A673 (cell line): Measurements from ENCODE around the gene RAPGEF4. TPM values are rescaled to one million over a fixed set of nuclear protein-coding genes. Genes with fewer than 3 reads are reported as not detected.

Experiments
- BruUV-seq: library from RNA; stranded (reverse); fragments of 400-500 nt; replicated peaks from 2 replicates; lab custom pipeline; 2021; lab: Mats Ljungman, UMichigan
- CTCF ChIA-PET: fragments of 300-600 bp; sonication (Branson Sonifier 250); formaldehyde crosslinking; loops from one replicate; lab custom pipeline; 2022; ENCODE audit warnings: antibody characterized with exemption; lab: Charles Lee
- POLR2A ChIA-PET: fragments of 300-600 bp; sonication (Branson Sonifier 250); formaldehyde crosslinking; loops from one replicate; lab custom pipeline; 2022; ENCODE audit warnings: antibody characterized with exemption; ENCODE audit not compliant: low non-redundant PET; lab: Charles Lee
- DNase-seq: peaks from one replicate; pipeline ENCODE4 v3.0.0-alpha.2; 2015; ENCODE audit warnings: low spot score
- H3K27ac ChIP-seq: fragments of 200-600 bp; sonication (generic); 2 replicates; pipeline ENCODE4 v1.5.1; 2016; ENCODE audit warnings: mixed run types, low read depth, mild to moderate bottlenecking, mixed read lengths, antibody characterized with exemption, low read length; ENCODE audit not compliant: poor library complexity, severe bottlenecking
- H3K27me3 ChIP-seq: fragments of 200-600 bp; sonication (generic); replicated peaks from 2 replicates; pipeline ENCODE4 v1.6.1; 2017; ENCODE audit warnings: mixed run types, low read depth, mild to moderate bottlenecking, mixed read lengths, antibody characterized with exemption, low read length; ENCODE audit not compliant: insufficient read depth, poor library complexity
- H3K36me3 ChIP-seq: fragments of 200-600 bp; sonication (generic); 2 replicates; pipeline ENCODE4 v1.6.1; 2016; ENCODE audit warnings: mixed run types, mild to moderate bottlenecking, mixed read lengths, antibody characterized with exemption, low read length; ENCODE audit not compliant: insufficient read depth, poor library complexity, severe bottlenecking
- H3K4me1 ChIP-seq: fragments of 200-600 bp; sonication (generic); 2 replicates; pipeline ENCODE4 v1.6.1; 2017; ENCODE audit warnings: mixed run types, mild to moderate bottlenecking, mixed read lengths, antibody characterized with exemption, low read length; ENCODE audit not compliant: insufficient read depth, poor library complexity, severe bottlenecking
- H3K4me3 ChIP-seq: fragments of 200-600 bp; sonication (generic); 2 replicates; pipeline ENCODE4 v1.5.1; 2016; ENCODE audit warnings: low read depth, mixed run types, mild to moderate bottlenecking, mixed read lengths, low read length; ENCODE audit not compliant: poor library complexity, severe bottlenecking
- H3K9me3 ChIP-seq: fragments of 200-600 bp; sonication (generic); 2 replicates; pipeline ENCODE4 v1.6.1; 2016; ENCODE audit warnings: mixed run types, low read depth, mild to moderate bottlenecking, mixed read lengths, antibody characterized with exemption, low read length; ENCODE audit not compliant: poor library complexity, severe bottlenecking
- EZH2 ChIP-seq: fragments of 200-600 bp; sonication (generic); IDR thresholded peaks from 2 replicates; pipeline ENCODE4 v1.6.1; 2017; ENCODE audit warnings: borderline replicate concordance, low read depth, mild to moderate bottlenecking, mixed read lengths, antibody characterized with exemption, low read length; ENCODE audit not compliant: poor library complexity, severe bottlenecking
- intact Hi-C: fragments of 100-400 bp; cut with micrococcal nuclease; formaldehyde crosslinking; loops from one replicate; pipeline ENCODE4 v1.10.0; 2022; ENCODE audit not compliant: unreplicated experiment
- total RNA-seq: library from RNA; stranded (reverse); gene quantifications from 2 replicates; pipeline ENCODE4 v1.2.3, GENCODE V29; 2021
- TF ChIP-seq, protein P1 (sequence below): fragments of 300-800, 200-600 bp; sonication (generic); conservative IDR thresholded peaks from 2 replicates; pipeline ENCODE4 v1.5.1; 2017; ENCODE audit warnings: low read depth, mild to moderate bottlenecking, antibody characterized with exemption, low read length, moderate library complexity, mixed read lengths

Gene RAPGEF4
- total RNA-seq, 1 experiment from 2014 or later: 0.26 TPM

- no peak for DNase-seq
- no peak overlapping the region for H3K4me3 ChIP-seq
- no peak overlapping the region for H3K27ac ChIP-seq
- no TSS peak for BruUV-seq
- H3K36me3 ChIP-seq: no peaks in the 10 kb centered on the region
- intact Hi-C loops: no loop called here
- CTCF ChIA-PET: no interaction called here
- H3K27me3 ChIP-seq: peaks cover 39% of the 10 kb centered on the region
- no peaks in the 10 kb centered on the region for H3K9me3 ChIP-seq
- POLR2A ChIA-PET: no interaction called here
- H3K4me1 ChIP-seq: no peaks in the 10 kb centered on the region
- no peak for TF ChIP-seq EZH2
- TF ChIP-seq, protein P1, sequence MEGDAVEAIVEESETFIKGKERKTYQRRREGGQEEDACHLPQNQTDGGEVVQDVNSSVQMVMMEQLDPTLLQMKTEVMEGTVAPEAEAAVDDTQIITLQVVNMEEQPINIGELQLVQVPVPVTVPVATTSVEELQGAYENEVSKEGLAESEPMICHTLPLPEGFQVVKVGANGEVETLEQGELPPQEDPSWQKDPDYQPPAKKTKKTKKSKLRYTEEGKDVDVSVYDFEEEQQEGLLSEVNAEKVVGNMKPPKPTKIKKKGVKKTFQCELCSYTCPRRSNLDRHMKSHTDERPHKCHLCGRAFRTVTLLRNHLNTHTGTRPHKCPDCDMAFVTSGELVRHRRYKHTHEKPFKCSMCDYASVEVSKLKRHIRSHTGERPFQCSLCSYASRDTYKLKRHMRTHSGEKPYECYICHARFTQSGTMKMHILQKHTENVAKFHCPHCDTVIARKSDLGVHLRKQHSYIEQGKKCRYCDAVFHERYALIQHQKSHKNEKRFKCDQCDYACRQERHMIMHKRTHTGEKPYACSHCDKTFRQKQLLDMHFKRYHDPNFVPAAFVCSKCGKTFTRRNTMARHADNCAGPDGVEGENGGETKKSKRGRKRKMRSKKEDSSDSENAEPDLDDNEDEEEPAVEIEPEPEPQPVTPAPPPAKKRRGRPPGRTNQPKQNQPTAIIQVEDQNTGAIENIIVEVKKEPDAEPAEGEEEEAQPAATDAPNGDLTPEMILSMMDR: no peak
Observed at GRCh38 chr2:172945510-172945850, 209.8 kb downstream of the RAPGEF4 start.

GRCh38 chr2:172947461-172948153, 212.0 kb downstream of the RAPGEF4 start:
- Histone ChIP-seq H3K4me3 (no peak overlapping the region), H3K36me3 (no peaks in the 10 kb centered on the region), H3K27ac (no peak overlapping the region), H3K27me3 (peaks cover 38% of the 10 kb centered on the region), H3K9me3 (no peaks in the 10 kb centered on the region), H3K4me1 (no peaks in the 10 kb centered on the region)
- CTCF ChIA-PET: no interaction called here
- POLR2A ChIA-PET: no interaction called here
- TF ChIP-seq, protein P1: no peak
- TF ChIP-seq EZH2: no peak
- intact Hi-C loops: no loop called here
- DNase-seq: no peak
- BruUV-seq: no TSS peak

GRCh38 chr2:172949522-172949921, 213.9 kb downstream of the RAPGEF4 start:
- no peak for DNase-seq
- H3K4me1 ChIP-seq: no peaks in the 10 kb centered on the region
- intact Hi-C loops: no loop called here
- H3K9me3 ChIP-seq: no peaks in the 10 kb centered on the region
- H3K27ac ChIP-seq: no peak overlapping the region
- TF ChIP-seq, protein P1: no peak
- TF ChIP-seq EZH2: no peak
- no TSS peak for BruUV-seq
- peaks cover 28% of the 10 kb centered on the region for H3K27me3 ChIP-seq
- no peak overlapping the region for H3K4me3 ChIP-seq
- no peaks in the 10 kb centered on the region for H3K36me3 ChIP-seq
- ChIA-PET CTCF (no interaction called here), POLR2A (no interaction called here)
